Purkinje cell (primary cell): ENCODE data around the gene GPC1. TPM values are rescaled to one million over a fixed set of nuclear protein-coding genes. Genes with fewer than 3 reads are reported as not detected.

Source experiments
- polyA plus RNA-seq: library from polyadenylated mRNA; unstranded; fragments of >200 nt; fragmentation: Nextera tagmentation; gene quantifications from 2 replicates; pipeline ENCODE4 v1.2.1, GENCODE V29; 2014

The GPC1 gene, protein sequence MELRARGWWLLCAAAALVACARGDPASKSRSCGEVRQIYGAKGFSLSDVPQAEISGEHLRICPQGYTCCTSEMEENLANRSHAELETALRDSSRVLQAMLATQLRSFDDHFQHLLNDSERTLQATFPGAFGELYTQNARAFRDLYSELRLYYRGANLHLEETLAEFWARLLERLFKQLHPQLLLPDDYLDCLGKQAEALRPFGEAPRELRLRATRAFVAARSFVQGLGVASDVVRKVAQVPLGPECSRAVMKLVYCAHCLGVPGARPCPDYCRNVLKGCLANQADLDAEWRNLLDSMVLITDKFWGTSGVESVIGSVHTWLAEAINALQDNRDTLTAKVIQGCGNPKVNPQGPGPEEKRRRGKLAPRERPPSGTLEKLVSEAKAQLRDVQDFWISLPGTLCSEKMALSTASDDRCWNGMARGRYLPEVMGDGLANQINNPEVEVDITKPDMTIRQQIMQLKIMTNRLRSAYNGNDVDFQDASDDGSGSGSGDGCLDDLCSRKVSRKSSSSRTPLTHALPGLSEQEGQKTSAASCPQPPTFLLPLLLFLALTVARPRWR
- 0.13 and 1.8 TPM in 2 replicates for polyA plus RNA-seq

DNA sequence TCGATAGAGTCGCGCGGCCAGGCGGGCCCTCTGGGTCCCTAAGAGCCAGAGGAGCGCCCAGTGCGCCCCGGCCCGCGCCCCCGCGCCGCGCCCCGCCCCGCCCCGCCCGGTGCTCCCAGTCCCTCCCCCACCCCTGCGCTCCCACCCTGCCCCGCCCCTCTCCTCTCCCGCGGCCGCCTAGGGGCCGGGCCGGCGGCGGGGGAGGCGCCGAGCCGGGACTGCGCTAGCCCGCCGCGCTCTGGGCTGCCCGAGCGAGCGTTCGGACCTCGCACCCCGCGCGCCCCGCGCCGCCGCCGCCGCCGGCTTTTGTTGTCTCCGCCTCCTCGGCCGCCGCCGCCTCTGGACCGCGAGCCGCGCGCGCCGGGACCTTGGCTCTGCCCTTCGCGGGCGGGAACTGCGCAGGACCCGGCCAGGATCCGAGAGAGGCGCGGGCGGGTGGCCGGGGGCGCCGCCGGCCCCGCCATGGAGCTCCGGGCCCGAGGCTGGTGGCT, at the start of gene GPC1:
GPC1 (plus strand) TSS at position 207 of the 491 bp plus-strand sequence; CDS start at position 463, 256 bp downstream.

Other genes starting within 250 kb of the GPC1 start
- gene ANKMY1, start 122.3 kb downstream of the GPC1 start, polyA plus RNA-seq = 0.95 and 1.5 TPM in 2 replicates
- 15.1 and 23.7 TPM in 2 replicates for gene DUSP28, start 124.7 kb downstream of the GPC1 start, polyA plus RNA-seq
- 0.19 and 0.25 TPM in 2 replicates for gene RNPEPL1, start 132.8 kb downstream of the GPC1 start, polyA plus RNA-seq
- gene CAPN10, start 151.1 kb downstream of the GPC1 start, polyA plus RNA-seq = 0.90 and 1.5 TPM in 2 replicates
- gene GPR35, start 189.8 kb downstream of the GPC1 start, polyA plus RNA-seq = not detected in 2 replicates
- gene AQP12B, start 247.2 kb downstream of the GPC1 start, polyA plus RNA-seq = not detected in 2 replicates